Neutrophil (primary cell): Measurements from ENCODE around the gene TM7SF2.

Source experiments
- H3K27ac ChIP-seq: fragments of 200-600 bp; sonication (generic); 2 replicates; pipeline ENCODE4 v1.5.1; 2016; ENCODE audit warnings: mild to moderate bottlenecking, moderate library complexity
- H3K27me3 ChIP-seq: fragments of 200-600 bp; sonication (generic); 2 replicates; pipeline ENCODE4 v1.6.0; 2016; ENCODE audit warnings: mild to moderate bottlenecking
- H3K36me3 ChIP-seq: fragments of 200-600 bp; sonication (generic); 2 replicates; pipeline ENCODE4 v1.5.1; 2017
- H3K4me1 ChIP-seq, 2 experiments: fragments of 200-600 bp in 1 of 2; sonication (generic) in 1 of 2; 1 replicate in 1 of 2; 2 replicates in 1 of 2; pipeline versions ENCODE4 v1.5.1 to v1.6.1; 2013 to 2016; ENCODE audit warnings: low read depth in 1 of 2, low read length in 1 of 2, mild to moderate bottlenecking in 1 of 2, moderate library complexity in 1 of 2; ENCODE audit not compliant: control insufficient read depth in 1 of 2, insufficient read depth in 1 of 2
- H3K4me3 ChIP-seq, 2 experiments: fragments of 200-600 bp in 1 of 2; sonication (generic) in 1 of 2; 1 replicate in 1 of 2; 2 replicates in 1 of 2; pipeline ENCODE4 v1.5.1; 2013 to 2016; ENCODE audit warnings: low read depth in 1 of 2, low read length in 1 of 2, mild to moderate bottlenecking in 1 of 2, moderate library complexity in 1 of 2
- H3K9me3 ChIP-seq: fragments of 200-600 bp; sonication (generic); 2 replicates; pipeline ENCODE4 v1.5.1; 2016
- CTCF ChIP-seq: fragments of 200-600 bp; sonication (generic); IDR thresholded peaks from 2 replicates; pipeline ENCODE4 v1.5.1; 2016; ENCODE audit warnings: antibody characterized with exemption

The TM7SF2 gene

DNA sequence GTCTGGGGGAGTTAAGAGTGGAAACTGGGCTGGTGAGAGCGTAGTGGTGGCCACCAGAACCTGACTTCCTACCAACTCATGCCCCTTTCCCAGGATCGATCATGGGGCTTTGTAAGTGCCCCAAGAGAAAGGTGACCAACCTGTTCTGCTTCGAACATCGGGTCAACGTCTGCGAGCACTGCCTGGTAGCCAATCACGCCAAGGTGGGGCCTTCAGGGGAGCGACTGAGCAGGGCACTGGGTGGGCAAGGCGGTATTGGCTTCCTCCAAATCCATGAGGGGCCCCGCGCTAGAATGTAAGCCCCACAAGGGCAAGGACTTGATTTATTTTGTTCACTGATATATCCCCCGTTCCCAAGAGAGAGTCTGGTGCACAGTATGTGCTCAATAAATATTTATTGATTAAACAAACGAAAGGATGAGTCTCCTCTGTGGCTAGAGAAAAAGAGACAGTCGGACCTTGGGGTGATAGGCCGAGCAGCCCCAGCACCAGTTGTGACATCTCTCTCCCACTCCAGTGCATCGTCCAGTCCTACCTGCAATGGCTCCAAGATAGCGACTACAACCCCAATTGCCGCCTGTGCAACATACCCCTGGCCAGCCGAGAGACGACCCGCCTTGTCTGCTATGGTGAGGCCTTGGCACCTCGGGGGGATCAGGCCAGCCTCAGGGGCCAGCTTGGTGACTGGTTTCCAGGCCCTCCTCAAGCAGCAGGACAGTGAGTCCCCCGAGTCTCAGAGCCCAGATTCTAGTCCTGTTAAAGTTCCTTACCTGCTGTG lies 26.9 kb upstream of the TM7SF2 start:
- Histone ChIP-seq H3K27me3 (no peaks in the 10 kb centered on the region), H3K9me3 (no peaks in the 10 kb centered on the region), H3K4me1 (peaks cover 29 to 36% of the 10 kb centered on the region in 2 experiments), H3K36me3 (peaks cover 48% of the 10 kb centered on the region), H3K27ac (peak overlapping the region; percentile 89), H3K4me3 (peak overlapping the region; percentile 76 to 82)
- no peak for TF ChIP-seq CTCF

- H3K9me3 ChIP-seq: no peaks in the 10 kb centered on the region
- H3K27ac ChIP-seq: peak overlapping the region; percentile 89
- H3K27me3 ChIP-seq: no peaks in the 10 kb centered on the region
- peaks cover 29 to 34% of the 10 kb centered on the region in 2 experiments for H3K4me1 ChIP-seq
- TF ChIP-seq CTCF: no peak
- peak overlapping the region in 1 of 2 experiments; percentile 82 for H3K4me3 ChIP-seq
- peaks cover 51% of the 10 kb centered on the region for H3K36me3 ChIP-seq
Measured at GRCh38 chr11:65085446-65085845, 26.2 kb upstream of the TM7SF2 start.

- H3K27me3 ChIP-seq: no peaks in the 10 kb centered on the region
- no peak overlapping the region for H3K4me3 ChIP-seq
- H3K4me1 ChIP-seq: peaks cover 23 to 24% of the 10 kb centered on the region in 2 experiments
- no peak overlapping the region for H3K27ac ChIP-seq
- H3K36me3 ChIP-seq: peaks cover 51% of the 10 kb centered on the region
- H3K9me3 ChIP-seq: no peaks in the 10 kb centered on the region
- no peak for TF ChIP-seq CTCF
Measured at GRCh38 chr11:65086809-65087208, 24.9 kb upstream of the TM7SF2 start.

DNA sequence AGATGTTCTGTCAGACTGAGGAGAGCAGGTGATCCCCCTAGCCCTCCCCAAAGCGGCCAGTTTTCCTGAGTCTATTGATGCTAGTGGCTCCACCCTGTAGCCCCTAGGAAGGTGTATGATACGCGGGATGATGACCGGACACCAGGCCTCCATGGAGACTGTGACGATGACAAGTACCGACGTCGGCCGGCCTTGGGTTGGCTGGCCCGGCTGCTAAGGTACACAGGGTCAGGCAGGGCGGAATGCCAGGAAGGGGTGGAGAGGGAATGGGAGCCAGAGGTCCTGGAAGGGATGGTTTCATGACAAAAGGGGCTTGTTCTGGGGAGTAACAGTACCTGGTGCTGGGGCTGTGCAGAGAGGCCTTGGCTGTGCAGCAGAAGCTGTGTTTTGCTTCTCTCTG lies 24.5 kb upstream of the TM7SF2 start:
- no peaks in the 10 kb centered on the region for H3K27me3 ChIP-seq
- TF ChIP-seq CTCF: no peak

DNA sequence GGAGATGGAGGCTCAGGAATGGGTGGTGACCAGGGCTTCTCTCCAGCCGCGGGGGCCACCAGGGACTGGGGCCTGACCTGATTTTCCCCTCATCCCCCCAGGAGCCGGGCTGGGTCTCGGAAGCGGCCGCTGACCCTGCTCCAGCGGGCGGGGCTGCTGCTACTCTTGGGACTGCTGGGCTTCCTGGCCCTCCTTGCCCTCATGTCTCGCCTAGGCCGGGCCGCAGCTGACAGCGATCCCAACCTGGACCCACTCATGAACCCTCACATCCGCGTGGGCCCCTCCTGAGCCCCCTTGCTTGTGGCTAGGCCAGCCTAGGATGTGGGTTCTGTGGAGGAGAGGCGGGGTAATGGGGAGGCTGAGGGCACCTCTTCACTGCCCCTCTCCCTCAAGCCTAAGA lies 23.8 kb upstream of the TM7SF2 start:
- H3K4me3 ChIP-seq: no peak overlapping the region
- H3K9me3 ChIP-seq: no peaks in the 10 kb centered on the region
- H3K27ac ChIP-seq: no peak overlapping the region
- H3K4me1 ChIP-seq: peaks cover 21 to 23% of the 10 kb centered on the region in 2 experiments
- no peak for TF ChIP-seq CTCF
- no peaks in the 10 kb centered on the region for H3K27me3 ChIP-seq
- peaks cover 51% of the 10 kb centered on the region for H3K36me3 ChIP-seq

More for the DNA sequence above, 24.5 kb upstream of the TM7SF2 start:
- H3K4me3 ChIP-seq: no peak overlapping the region
- no peaks in the 10 kb centered on the region for H3K9me3 ChIP-seq
- peaks cover 23 to 24% of the 10 kb centered on the region in 2 experiments for H3K4me1 ChIP-seq
- peaks cover 51% of the 10 kb centered on the region for H3K36me3 ChIP-seq
- H3K27ac ChIP-seq: no peak overlapping the region
